Activated naive CD8-positive, alpha-beta T cell treated with anti-CD3 and anti-CD28 coated beads, Interleukin-2, amount 50 U/mL, for 24 hours (primary cell): ENCODE results near the gene WDR27.
"Not testable (repeated sequence)": the region's sequence is repeated elsewhere in the genome, so short reads cannot be mapped to it uniquely, and the experiment has no call there.

Experiments used
- ATAC-seq: fragments of 150-1000 bp; cut with Tn5 transposase; one replicate; pipeline ENCODE4 v1.10.0; 2021
- DNase-seq: peaks from one replicate; pipeline ENCODE4 v3.0.0; 2021
- H3K27ac Mint-ChIP-seq: one replicate; pipeline ENCODE4 v1.8.0; 2021; ENCODE audit warnings: mild to moderate bottlenecking, mixed read lengths
- H3K27me3 Mint-ChIP-seq: one replicate; pipeline ENCODE4 v1.8.0; 2021; ENCODE audit warnings: mixed read lengths
- H3K36me3 Mint-ChIP-seq: one replicate; pipeline ENCODE4 v1.8.0; 2021; ENCODE audit warnings: low read depth, mixed read lengths
- H3K4me1 Mint-ChIP-seq: one replicate; pipeline ENCODE4 v1.8.0; 2021; ENCODE audit warnings: mixed read lengths
- H3K4me3 Mint-ChIP-seq: one replicate; pipeline ENCODE4 v1.8.0; 2021; ENCODE audit warnings: mild to moderate bottlenecking, moderate library complexity, mixed read lengths
- H3K9me3 Mint-ChIP-seq: one replicate; pipeline ENCODE4 v1.8.0; 2021; ENCODE audit warnings: mixed read lengths

WDR27 gene

DNA sequence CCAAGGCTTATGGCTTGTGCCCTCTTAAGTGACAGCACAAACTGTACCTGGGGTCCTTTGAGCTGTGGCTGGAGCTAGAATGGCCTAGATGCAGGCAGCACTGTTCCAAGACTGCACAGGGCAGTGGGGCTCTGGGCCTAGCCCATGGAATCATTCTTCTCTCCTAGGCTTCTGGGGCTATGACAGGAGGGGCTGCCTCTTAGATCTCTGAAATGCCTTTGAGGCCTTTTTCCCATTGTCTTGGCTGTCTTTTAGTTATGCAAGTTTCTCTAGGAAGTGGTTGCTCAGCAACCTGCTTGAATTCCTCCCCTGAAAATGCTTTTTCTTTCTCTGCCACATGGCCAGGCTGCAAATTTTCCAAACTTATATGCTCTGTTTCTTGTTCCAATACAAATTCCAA is 183.4 kb downstream of the WDR27 start:
- no peak overlapping the region for H3K27ac Mint-ChIP-seq
- H3K36me3 Mint-ChIP-seq, result peaks cover 15% of the 10 kb centered on the region
- H3K27me3 Mint-ChIP-seq, result no peaks in the 10 kb centered on the region
- peaks cover 26% of the 10 kb centered on the region for H3K9me3 Mint-ChIP-seq
- DNase-seq (no peak), ATAC-seq (no peak)
- H3K4me1 Mint-ChIP-seq, result no peaks in the 10 kb centered on the region
- H3K4me3 Mint-ChIP-seq, result no peak overlapping the region

DNA sequence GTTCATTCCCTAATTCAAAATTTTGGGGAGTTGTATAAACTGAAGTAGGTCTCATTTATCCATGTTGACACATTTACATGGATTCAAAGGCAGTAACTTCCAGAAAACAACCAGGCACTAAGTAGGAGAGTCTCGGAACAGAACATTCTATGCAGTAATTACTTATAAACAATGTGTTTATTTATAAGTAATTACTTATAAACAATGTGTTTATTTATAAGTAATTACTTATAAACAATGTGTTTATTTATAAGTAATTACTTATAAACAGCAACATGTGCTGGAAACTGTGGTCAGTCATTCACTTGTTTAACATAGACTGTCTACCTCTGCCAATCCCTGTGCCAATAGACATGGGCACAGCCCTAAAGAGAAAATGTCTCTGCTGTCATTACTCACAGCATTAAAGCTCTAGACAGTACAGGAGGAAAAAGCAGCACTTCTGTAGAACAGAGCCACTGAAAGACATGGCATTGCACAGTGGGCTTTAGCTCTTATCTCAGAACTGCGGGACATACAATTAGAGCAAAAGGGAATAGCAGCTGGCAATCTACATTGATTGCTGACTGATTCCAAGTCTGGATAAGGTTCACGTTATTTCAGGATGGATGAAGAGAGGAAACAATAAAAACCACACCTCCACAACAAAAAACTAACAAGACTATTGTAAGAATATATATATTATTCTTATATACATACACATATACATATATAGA is 188.2 kb downstream of the WDR27 start:
- no peak for ATAC-seq
- no peak for DNase-seq
- Mint-ChIP-seq H3K9me3 (peaks cover 4% of the 10 kb centered on the region), H3K4me1 (no peaks in the 10 kb centered on the region), H3K36me3 (no peaks in the 10 kb centered on the region), H3K27ac (no peak overlapping the region), H3K4me3 (no peak overlapping the region), H3K27me3 (no peaks in the 10 kb centered on the region)

DNA sequence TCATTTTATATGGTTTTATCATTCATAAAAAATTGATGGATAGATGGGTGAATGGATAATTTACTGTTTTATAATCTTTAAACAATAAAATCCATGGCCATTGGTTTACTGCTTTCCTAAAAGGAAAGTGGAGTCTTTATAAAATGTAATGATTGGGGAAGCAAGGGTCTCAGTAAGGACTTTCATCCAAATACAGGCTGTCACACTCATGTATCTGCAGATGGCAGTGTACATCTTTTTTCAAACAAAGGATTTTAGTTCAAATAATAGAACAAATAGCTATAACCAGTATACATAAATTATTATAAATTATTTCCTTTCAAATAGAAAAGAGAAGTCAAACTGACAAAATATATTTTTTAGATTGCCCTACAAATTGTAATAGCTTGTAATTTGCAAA is 190.0 kb downstream of the WDR27 start:
- H3K4me1 Mint-ChIP-seq, DNase-seq, H3K27ac Mint-ChIP-seq, H3K27me3 Mint-ChIP-seq, H3K36me3 Mint-ChIP-seq, H3K4me3 Mint-ChIP-seq, ATAC-seq: not testable (repeated sequence)
- peaks cover 12% of the 10 kb centered on the region for H3K9me3 Mint-ChIP-seq

DNA sequence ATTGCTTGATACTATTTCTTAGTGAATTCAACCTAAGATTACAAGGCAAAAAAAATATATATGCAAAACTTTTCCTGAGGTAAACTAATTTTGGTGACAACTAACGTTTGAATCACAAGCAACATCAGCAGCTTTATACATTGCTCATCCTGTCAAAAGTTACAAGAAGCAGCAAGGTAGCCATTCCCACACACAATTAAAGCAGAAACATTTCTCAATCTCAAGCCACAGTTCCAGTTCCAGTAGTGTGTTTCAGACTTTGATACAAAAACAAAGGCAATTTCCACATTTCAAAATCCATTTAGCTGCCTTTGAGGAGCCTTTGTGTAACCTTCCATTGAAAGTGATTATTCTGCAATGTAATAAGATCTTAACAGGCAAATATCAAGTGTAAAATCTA is 191.0 kb downstream of the WDR27 start:
- H3K27me3 Mint-ChIP-seq, result no peaks in the 10 kb centered on the region
- no peak overlapping the region for H3K4me3 Mint-ChIP-seq
- no peak for ATAC-seq
- peaks cover 12% of the 10 kb centered on the region for H3K9me3 Mint-ChIP-seq
- no peak overlapping the region for H3K27ac Mint-ChIP-seq
- peaks cover 7% of the 10 kb centered on the region for H3K36me3 Mint-ChIP-seq
- H3K4me1 Mint-ChIP-seq, result no peaks in the 10 kb centered on the region
- no peak for DNase-seq

- no peak for ATAC-seq
- peaks cover 7% of the 10 kb centered on the region for H3K36me3 Mint-ChIP-seq
- no peak for DNase-seq
- no peak overlapping the region for H3K27ac Mint-ChIP-seq
- H3K9me3 Mint-ChIP-seq, result peaks cover 12% of the 10 kb centered on the region
- H3K27me3 Mint-ChIP-seq, result no peaks in the 10 kb centered on the region
- no peak overlapping the region for H3K4me3 Mint-ChIP-seq
- no peaks in the 10 kb centered on the region for H3K4me1 Mint-ChIP-seq
These were observed 193.4 kb downstream of the WDR27 start for GRCh38 chr6:169508452-169508851.

- no peak overlapping the region for H3K27ac Mint-ChIP-seq
- H3K36me3 Mint-ChIP-seq, result peaks cover 7% of the 10 kb centered on the region
- H3K27me3 Mint-ChIP-seq, result no peaks in the 10 kb centered on the region
- DNase-seq (no peak), ATAC-seq (no peak)
- no peak overlapping the region for H3K4me3 Mint-ChIP-seq
- no peaks in the 10 kb centered on the region for H3K4me1 Mint-ChIP-seq
- H3K9me3 Mint-ChIP-seq, result peaks cover 8% of the 10 kb centered on the region
These were observed 198.2 kb downstream of the WDR27 start for GRCh38 chr6:169503422-169504152.

DNA sequence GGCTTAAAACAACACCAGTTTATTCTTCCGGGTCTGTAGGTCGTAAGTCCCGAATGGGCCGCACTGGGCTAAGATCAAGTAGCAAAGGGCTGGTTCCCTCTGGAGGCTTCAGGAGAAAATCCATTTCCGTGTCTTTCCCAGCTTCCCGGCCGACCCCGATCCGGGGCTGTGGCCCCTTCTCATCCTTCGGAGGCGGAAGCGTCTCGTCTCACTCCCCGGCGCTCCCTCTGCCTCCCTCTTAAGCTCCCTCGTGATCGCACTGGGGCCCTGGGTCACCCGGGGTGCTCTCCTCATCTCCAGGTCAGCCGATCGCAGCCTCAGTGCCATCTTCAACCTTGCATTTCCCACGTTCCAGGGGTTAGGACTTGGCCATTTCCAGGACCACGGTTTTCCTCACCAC is 199.4 kb downstream of the WDR27 start:
- no peaks in the 10 kb centered on the region for H3K4me1 Mint-ChIP-seq
- H3K27me3 Mint-ChIP-seq, result no peaks in the 10 kb centered on the region
- no peak for DNase-seq
- H3K9me3 Mint-ChIP-seq, result no peaks in the 10 kb centered on the region
- no peak overlapping the region for H3K4me3 Mint-ChIP-seq
- no peak for ATAC-seq
- no peaks in the 10 kb centered on the region for H3K36me3 Mint-ChIP-seq
- no peak overlapping the region for H3K27ac Mint-ChIP-seq

- DNase-seq (no peak), ATAC-seq (no peak)
- H3K4me1 Mint-ChIP-seq, result no peaks in the 10 kb centered on the region
- H3K27ac Mint-ChIP-seq, result no peak overlapping the region
- H3K36me3 Mint-ChIP-seq, result no peaks in the 10 kb centered on the region
- no peaks in the 10 kb centered on the region for H3K27me3 Mint-ChIP-seq
- H3K4me3 Mint-ChIP-seq, result no peak overlapping the region
- no peaks in the 10 kb centered on the region for H3K9me3 Mint-ChIP-seq
These were observed 200.0 kb downstream of the WDR27 start for GRCh38 chr6:169501777-169502313.

DNA sequence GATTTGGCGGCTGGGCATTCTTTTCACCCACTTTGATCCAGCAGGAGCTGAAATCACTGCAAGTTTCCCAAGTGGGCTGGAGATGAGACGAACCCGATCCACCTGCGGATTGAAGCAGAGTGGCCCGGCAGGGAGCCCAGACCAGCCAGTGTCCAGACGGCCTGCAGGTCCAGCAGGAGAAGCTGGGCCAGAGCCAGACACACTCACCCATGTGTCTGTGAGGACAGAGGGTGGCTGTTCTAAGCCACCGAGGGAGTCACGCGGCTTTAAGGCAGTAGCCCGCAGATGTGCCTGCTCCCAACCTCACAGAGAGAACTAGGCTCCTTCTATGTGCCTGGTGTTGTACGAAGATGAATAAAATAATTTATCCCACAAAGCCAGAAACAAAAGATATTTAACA is 200.7 kb downstream of the WDR27 start:
- Mint-ChIP-seq H3K9me3 (no peaks in the 10 kb centered on the region), H3K4me3 (no peak overlapping the region), H3K27ac (no peak overlapping the region), H3K27me3 (no peaks in the 10 kb centered on the region), H3K36me3 (no peaks in the 10 kb centered on the region), H3K4me1 (no peaks in the 10 kb centered on the region)
- DNase-seq (no peak), ATAC-seq (no peak)

DNA sequence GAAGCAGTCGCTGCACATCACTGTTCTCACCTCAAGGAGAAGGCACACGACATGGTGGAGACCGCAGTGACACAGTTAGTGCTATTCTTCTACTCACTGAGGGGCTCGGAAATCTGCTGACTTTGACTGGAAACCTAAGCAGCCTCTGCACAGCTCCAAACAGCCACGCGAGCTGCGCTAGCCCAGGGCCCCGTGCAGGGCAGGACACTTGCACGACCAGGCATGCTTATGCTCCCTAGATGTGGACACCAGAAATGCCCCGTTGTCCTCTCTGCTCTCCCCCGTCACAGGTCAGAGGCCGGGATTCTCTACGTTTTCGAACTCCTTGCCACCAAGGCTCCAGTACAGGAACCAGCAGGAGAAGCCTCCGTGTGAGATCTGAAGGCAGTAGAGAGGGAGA is 201.1 kb downstream of the WDR27 start:
- DNase-seq (no peak), ATAC-seq (no peak)
- Mint-ChIP-seq H3K36me3 (peaks cover 1% of the 10 kb centered on the region), H3K4me3 (no peak overlapping the region), H3K4me1 (no peaks in the 10 kb centered on the region), H3K27me3 (no peaks in the 10 kb centered on the region), H3K9me3 (no peaks in the 10 kb centered on the region), H3K27ac (no peak overlapping the region)

- Mint-ChIP-seq H3K27me3 (no peaks in the 10 kb centered on the region), H3K9me3 (no peaks in the 10 kb centered on the region), H3K4me1 (no peaks in the 10 kb centered on the region), H3K36me3 (peaks cover 2% of the 10 kb centered on the region), H3K4me3 (no peak overlapping the region), H3K27ac (no peak overlapping the region)
- no peak for DNase-seq
- ATAC-seq, result no peak
These were observed 202.0 kb downstream of the WDR27 start for GRCh38 chr6:169499848-169500247.

DNA sequence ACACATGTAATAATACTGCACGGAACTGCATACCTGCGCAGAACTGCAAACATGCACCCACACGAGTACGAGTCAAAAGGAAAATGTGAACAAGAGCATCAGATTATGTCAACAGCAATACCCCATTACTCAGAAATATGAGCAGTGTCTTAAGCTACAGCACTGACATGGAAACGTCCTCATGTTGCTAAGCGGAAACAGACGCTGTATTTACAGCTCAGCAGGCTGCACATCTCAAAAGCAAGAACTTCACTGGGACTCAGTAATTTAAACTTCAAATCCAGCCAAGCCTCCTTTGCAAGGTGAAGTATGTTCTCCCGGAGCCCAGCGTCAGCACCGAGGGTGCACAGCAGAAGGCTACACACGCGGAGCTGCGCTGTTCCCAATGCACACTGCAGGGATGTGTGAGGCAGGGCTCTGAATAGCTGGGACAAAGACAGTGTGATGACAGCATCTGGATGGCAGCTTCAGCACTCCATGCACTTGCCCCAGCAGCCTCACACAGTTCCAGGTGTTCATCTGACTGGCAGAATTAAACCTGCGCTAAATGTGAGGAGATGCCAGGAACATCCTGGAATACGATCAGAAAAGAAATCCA is 202.8 kb downstream of the WDR27 start:
- Mint-ChIP-seq H3K9me3 (no peaks in the 10 kb centered on the region), H3K4me1 (no peaks in the 10 kb centered on the region), H3K27ac (no peak overlapping the region), H3K36me3 (peaks cover 2% of the 10 kb centered on the region), H3K27me3 (no peaks in the 10 kb centered on the region), H3K4me3 (no peak overlapping the region)
- DNase-seq, result no peak
- no peak for ATAC-seq

DNA sequence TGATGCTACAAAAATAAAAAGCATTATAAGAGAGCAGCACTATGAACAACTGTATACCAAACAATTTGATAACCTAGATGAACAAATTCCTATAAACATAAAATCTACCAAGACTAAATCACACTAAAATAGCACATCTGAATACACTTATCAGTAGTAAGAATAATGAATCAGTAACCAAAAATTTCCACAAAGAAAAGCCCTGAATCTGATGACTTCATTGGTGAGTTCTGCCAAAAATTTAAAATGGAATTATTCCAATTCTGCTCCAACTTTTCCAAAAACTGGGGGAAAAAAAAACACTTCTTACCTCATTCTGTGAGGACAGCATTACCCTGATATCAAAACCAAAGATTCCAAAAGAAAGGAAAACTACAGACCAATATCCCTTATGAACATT is 206.2 kb downstream of the WDR27 start:
- Mint-ChIP-seq H3K9me3 (no peaks in the 10 kb centered on the region), H3K27ac (no peak overlapping the region), H3K36me3 (peaks cover 2% of the 10 kb centered on the region), H3K27me3 (no peaks in the 10 kb centered on the region), H3K4me3 (no peak overlapping the region), H3K4me1 (no peaks in the 10 kb centered on the region)
- DNase-seq, result no peak
- no peak for ATAC-seq

- no peak for ATAC-seq
- Mint-ChIP-seq H3K4me1 (no peaks in the 10 kb centered on the region), H3K27ac (no peak overlapping the region), H3K9me3 (no peaks in the 10 kb centered on the region), H3K4me3 (no peak overlapping the region), H3K27me3 (no peaks in the 10 kb centered on the region), H3K36me3 (peaks cover 2% of the 10 kb centered on the region)
- DNase-seq, result no peak
These were observed 207.8 kb downstream of the WDR27 start for GRCh38 chr6:169494038-169494437.

DNA sequence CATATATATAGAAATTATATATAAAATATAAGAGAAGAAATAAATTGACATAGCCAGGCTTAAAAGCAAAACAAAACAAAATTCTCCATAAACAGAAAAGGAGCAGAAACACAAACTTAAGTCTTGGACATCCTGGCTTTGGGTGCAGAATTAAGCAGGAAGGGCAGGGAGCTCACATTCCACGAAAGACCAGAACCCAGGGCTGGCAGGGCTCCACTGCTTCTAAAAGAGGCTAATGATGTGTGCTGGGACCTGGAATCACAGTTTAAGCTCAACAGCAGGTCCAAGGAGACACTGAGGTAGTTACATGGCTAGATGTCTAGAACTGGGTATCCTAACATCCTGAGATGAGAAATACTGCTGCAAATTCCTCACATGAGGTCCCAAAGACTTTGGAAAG is 210.3 kb downstream of the WDR27 start:
- H3K27ac Mint-ChIP-seq, result no peak overlapping the region
- H3K27me3 Mint-ChIP-seq, result no peaks in the 10 kb centered on the region
- peaks cover 2% of the 10 kb centered on the region for H3K36me3 Mint-ChIP-seq
- no peak overlapping the region for H3K4me3 Mint-ChIP-seq
- H3K4me1 Mint-ChIP-seq, result no peaks in the 10 kb centered on the region
- DNase-seq, result no peak
- ATAC-seq, result no peak
- H3K9me3 Mint-ChIP-seq, result no peaks in the 10 kb centered on the region
